HG02623 (cell line): Measurements from ENCODE around the gene SLCO6A1.
"Not testable (repeated sequence)": the region's sequence is repeated elsewhere in the genome, so short reads cannot be mapped to it uniquely, and the experiment has no call there.

Experiments used
- ATAC-seq: cut with Tn5 transposase; IDR thresholded peaks from one replicate; pipeline ENCODE4 v1.9.1; 2021; ENCODE audit warnings: moderate library complexity; ENCODE audit not compliant: unreplicated experiment

Gene SLCO6A1

GRCh38 chr5:102498271-102499034 lies at the start of gene SLCO6A1:
TSS of gene SLCO6A1 (minus strand) at chr5:102499001. CDS start at chr5:102498844, 157 bp downstream.
- ATAC-seq = no peak

GRCh38 chr5:102547141-102548035 lies 48.6 kb upstream of the SLCO6A1 start:
- ATAC-seq = no peak

DNA sequence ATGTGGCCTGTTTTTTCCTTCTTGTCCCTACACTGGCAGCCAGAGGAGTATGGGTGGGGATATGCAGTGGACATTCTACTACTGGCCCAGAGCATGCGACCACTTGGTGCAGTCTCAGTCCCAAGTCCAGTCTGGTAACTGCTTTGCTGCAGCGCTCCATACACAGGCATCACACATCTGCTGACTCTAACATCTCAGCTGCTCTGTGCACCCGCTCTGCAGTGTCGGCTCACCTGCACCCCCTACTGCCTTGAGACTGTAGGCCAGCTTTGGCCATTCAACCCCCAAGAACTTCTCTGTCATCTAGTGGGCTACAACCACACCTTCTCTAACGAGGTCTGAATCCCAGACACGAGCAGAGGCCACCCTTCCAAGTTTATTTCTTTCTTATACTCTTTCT lies 46.4 kb upstream of the SLCO6A1 start:
- ATAC-seq = peak; percentile 60

DNA sequence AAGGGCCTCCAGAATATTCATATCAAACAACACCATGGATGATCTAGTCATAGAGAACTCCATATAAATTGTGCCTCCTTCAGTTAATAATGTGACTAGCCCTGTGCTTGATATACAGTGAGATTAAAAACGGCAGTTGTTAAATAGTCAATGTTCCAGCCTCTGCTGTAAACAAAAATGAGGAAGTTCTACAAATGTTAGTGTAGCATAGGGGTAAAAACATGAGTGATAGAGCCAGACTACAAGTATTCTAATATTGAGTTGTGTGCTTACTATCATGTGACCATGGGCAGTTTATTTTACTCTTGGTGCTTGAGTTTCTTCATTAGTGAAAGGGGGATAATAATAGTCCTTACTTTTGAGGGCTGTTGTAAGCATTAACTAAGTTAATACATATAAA lies 43.3 kb upstream of the SLCO6A1 start:
- no peak for ATAC-seq

DNA sequence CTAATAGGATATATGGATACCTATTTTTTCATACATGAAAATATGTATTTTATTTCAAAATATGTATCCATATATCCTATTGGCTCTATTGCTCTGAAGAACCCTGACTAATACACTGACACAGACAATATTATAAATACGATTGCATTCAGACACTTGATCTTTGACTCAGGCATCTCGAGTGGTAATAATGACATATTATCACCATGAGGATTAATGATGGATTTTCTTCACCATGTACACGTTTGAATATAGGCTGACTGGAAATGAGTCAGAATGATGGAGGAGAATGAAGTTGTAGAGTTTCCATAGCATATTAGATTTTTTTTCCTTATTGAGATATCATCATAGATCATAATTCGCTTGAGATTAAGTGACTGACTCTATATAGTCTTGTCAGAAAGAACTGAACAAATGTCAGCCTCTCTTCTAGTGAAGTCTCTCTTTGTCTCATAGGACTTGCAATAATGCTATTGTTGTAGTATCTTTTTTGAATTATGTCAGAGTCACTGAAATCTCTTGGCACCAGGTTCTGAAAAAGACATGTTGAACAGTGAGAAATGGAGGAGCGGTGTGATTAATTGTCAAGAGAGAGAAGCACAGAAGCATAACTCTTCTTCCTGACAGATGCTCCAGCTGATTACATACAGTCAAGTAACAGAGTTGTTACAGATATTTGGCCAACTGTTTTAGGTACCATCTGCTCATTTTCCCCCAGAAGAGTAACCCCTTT lies 41.4 kb upstream of the SLCO6A1 start:
- no peak for ATAC-seq

- ATAC-seq = no peak
Observed at GRCh38 chr5:102539562-102539961, 40.8 kb upstream of the SLCO6A1 start.

- no peak for ATAC-seq
Observed at GRCh38 chr5:102537011-102537410, 38.2 kb upstream of the SLCO6A1 start.

GRCh38 chr5:102536323-102536928 lies 37.6 kb upstream of the SLCO6A1 start:
- no peak for ATAC-seq

DNA sequence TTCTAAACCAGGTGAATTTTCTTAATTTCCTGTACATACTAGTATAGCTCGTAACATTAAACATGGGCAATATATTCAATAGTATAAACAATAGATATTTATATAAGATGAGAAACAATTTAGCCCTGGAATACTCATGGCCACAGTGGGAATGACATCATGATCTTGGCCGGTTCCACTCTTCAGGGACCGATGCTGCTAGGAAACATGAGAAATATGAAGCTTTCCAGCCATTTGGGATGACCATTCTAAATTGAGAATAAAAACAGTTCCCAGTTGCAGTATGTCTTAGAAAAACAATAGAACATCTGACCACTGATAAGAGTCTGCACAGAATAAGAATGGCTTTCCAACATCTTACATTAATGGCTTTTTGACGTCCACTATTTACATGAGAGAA lies 33.3 kb upstream of the SLCO6A1 start:
- no peak for ATAC-seq

DNA sequence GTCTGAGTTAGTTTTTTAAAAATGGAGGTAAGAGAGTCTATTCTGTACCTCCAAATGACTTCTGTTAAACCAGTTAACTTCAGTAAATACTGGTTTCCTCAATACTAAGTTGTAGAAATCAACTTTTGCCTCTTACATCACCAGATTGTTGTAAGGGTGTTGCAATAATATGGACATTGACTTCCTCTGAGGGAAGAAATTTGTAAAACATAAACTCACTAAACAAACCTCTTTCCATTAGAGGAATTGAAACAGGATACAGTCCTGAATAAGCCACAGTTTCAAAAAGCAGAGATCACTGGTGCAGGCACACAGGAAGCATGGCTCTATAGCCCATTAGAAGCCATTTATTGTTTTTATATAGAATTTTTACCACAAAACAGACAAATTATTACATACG lies 32.7 kb upstream of the SLCO6A1 start:
- ATAC-seq = peak; percentile 63

GRCh38 chr5:102529447-102529846 lies 30.6 kb upstream of the SLCO6A1 start:
- no peak for ATAC-seq

DNA sequence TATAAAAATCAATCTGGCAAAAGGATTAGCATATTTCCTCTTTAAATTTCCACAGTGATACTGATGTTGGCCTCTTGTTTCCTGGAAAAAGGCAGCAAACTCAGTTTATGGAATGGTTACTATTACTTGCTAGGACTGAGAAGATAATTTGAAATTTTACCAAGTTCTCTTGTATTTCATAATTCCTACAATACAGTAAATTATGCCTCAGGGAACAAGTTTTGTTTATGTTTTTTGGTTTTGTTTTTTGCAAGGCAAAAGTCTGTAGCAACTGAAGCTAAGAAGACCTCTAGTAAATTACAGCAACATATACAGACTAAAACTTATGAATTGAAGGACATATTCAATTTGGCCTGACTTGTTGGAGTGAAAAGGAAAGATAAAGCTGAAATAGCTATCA lies 30.2 kb upstream of the SLCO6A1 start:
- ATAC-seq = no peak

- ATAC-seq = no peak
Observed at GRCh38 chr5:102528600-102528999, 29.8 kb upstream of the SLCO6A1 start.

DNA sequence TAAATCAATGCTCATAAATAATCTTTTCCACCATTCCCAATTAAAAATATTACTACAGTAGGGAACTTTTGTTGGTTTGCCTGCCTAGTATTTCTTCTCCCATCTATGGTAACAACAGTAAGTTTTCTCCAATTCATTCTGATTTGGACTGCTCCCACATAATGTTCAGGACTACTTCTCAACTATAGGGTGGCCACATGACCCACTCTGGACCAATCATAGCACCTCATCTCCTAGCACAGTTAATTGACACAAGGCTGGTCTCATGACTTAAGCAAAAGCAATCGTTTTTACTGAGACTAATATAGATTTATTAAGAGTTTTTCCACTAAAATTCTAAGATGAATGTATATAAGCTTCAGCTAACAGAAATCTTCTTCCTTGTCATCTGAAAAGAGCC lies 28.7 kb upstream of the SLCO6A1 start:
- no peak for ATAC-seq

DNA sequence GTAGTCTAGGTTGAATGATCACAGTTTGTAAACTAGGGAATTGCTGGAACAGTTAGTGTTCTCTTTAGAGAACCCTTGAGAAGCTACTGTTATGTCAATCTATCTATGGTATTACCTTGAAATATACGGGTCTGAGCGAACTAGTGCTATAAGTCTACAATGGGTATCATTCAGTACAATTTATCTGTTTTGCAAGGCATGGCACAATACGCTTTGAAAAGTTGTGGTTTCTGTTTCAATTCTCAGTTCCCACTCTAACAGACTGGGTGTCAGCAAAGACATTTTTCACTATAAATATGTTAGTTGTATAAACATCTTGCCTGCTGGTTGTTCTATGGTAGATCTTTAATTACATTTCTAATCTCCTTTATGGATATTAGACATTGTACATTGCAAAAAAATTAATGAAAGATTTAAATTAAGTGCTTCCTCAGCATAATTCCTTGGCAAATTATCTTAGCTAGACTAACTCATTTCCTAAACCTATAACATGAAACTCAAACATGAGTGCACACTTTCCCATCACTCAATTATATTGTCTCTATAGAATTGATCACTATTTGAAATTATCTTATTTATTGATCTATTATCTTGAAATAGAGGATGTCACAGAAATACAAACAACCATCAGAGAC lies 24.9 kb upstream of the SLCO6A1 start:
- peak; percentile 99 for ATAC-seq

DNA sequence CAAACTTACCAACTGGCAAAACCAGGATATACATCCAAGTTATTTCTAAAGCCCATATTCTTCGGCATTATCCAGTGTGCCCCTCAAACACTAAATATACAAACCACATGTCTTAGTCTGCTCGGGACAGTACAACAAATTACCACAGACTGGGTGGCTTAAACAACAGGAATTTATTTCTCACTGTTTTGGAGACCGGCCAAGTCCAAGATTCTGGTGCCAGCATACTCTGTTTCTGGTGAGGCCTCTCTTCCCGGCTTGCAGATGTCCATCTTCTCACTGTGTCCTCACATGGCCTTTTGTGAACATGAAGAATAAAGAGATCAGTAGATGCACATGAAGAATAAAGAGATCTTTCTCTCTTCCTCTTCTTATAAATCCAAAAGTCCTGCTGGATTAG lies 12.9 kb upstream of the SLCO6A1 start:
- no peak for ATAC-seq

DNA sequence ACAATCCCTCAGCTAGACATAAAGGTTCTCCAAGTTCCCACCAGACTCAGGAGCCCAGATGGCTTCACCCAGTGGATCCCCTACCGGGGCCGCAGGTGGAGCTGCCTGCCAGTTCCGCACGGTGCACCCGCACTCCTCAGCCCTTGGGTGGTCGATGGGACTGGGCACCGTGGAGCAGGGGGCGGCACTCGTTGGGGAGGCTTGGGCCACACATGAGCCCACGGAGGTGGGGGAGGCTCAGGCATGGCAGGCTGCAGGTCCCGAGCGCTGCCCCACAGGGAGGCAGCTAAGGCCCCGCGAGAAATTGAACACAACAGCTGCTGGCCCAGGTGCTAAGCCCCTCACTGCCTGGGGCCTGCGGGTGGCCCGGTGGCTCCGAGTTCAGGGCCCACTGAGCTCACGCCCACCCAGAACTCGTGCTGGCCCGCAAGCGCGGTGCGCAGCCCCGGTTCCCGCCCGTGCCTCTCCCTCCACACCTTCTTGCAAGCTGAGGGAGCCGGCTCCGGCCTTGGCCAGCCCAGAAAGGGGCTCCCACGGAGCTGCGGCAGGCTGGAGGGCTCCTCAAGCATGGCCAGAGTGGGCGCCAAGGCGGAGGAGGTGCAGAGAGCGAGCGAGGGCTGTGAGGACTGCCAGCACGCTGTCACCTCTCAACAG lies 7.4 kb downstream of the SLCO6A1 start:
- not testable (repeated sequence) for ATAC-seq

DNA sequence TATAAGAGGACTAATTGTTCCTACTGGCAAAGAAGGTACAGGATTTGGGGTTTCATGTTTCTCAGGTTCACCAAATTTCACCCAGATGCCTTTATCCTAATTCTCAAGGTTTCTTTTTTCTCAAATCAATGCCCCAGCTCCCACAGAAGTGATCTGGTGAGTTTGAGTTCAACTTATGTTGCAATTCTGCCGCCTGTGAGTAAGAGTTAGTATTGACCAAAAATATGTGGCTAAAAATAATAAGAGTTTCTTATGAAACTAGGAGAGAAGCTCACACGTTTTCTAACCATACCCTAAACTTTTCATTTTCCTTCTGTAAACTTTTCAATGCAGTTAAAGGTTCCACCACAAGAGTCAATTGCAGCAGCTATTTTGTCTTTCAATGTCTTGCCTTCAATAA lies 15.1 kb downstream of the SLCO6A1 start:
- ATAC-seq = no peak

GRCh38 chr5:102481054-102481715 lies 17.6 kb downstream of the SLCO6A1 start:
- ATAC-seq = no peak
